HG02981 (cell line): ENCODE data around the gene LRIT2.
A peak's percentile ranks its signal among the peaks of the same experiment; 100 is the strongest.

Experiments
- ATAC-seq: cut with Tn5 transposase; IDR thresholded peaks from one replicate; pipeline ENCODE4 v1.9.1; 2021; ENCODE audit warnings: mild to moderate bottlenecking, moderate library complexity; ENCODE audit not compliant: unreplicated experiment

LRIT2 gene

GRCh38 chr10:84225427-84226173, at the start of gene LRIT2:
Gene LRIT2 (minus strand): TSS chr10:84225544. CDS start chr10:84225520, 24 bp downstream.
- ATAC-seq: no peak

DNA sequence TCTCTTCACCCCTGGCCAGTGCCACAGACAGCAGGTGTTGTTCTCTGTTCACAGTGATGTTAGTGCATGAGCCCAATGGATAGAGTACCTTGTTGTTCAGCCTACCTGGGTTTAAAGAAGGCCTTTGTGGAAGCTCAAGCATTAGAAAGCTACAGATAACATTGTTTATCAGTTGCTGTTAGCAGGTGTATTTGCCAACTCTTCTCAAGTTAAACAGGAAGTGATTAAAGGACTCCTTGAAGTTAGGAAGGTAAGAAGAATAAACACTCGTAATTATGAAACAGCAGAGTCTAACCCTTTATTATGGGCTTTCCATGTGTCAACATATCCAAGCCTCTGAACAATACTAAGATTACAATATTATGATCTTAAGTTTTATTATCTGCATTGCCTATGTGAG, 45.4 kb upstream of the LRIT2 start:
- no peak for ATAC-seq

DNA sequence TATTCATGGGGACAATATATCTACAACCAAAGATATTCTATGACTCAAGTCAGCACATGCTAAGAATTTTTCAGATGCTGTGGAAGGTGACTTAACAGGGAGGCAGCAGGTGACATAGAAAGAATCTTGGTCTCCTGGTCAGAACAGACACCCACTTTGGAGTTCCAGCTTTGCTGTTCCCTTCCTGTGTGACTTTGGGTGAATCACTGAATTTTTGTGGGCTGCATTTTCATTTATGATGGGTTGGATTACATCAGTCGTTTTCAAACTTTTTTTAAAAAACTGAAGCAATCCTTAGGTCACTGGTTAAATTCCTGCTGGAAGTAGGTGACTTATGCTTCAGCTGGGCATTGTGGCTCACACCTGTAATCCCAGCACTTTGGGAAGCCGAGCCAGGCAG, 44.4 kb upstream of the LRIT2 start:
- ATAC-seq: no peak

DNA sequence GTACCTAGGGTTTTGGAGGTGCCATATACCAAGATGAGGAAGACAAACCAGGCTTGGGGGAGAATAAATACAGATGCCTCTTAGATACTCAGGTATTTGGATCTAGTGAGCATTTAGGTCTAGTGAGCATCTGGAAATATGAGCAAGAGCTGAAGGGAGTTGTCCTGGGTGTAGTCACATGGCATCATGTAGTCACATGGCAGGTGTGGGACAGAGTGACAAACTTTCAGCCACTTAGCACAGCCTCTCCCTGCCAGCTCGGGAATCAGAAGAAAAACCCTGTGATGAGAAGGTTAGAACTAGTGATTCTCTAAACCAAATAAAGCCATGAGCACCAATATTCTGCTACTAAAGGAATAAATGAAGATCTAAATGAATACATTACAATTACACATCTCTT, 43.8 kb upstream of the LRIT2 start:
- no peak for ATAC-seq

DNA sequence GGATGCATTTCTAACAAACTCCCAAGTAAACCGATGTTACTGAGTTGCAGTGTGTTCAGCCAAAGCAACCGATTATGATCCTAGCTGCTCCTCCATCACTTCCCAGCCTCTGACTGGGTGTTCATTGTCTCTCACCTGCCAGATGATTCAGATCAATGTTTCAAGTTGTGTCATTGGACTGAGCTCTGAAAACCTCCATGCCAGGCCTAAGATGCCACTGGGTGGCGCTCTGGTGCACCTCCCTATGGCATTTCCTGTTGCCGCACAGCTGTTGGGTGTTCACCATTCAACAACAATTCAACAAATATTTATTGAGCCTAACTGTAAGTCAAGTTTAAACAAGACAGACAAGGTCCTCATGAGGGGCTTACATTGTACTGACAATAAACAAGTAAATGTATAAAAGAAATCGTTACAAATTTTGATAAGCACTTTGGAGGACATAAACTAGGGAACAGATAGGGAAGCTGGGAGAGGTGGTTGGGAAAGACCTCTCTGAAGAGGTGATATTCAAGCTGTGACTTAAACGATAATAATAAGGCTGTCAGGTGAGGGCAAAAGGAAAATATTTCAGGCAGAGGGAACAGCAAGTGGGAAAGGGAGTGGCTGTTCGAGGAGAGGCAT, 42.3 kb upstream of the LRIT2 start:
- ATAC-seq: no peak

DNA sequence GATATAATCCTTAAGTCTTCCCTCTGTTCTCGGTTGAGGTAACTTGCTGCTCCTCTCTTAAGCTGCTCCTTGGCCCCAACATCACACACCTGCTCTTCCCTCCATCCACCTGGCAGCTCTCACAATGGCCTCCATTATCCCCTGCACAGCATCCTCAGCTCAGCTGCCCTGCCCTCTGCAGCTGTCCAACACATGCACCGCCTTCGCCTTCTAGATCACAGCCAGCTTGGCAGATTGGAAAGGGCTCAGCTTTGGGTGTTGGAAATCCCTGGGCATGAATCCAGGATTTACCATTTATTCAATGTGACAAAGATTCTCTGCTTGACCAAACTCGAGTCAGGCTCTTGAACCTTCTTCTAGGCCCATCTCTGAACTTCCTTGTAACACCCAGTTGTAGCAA, 40.1 kb upstream of the LRIT2 start:
- ATAC-seq: no peak

GRCh38 chr10:84264611-84265141, 39.3 kb upstream of the LRIT2 start:
- ATAC-seq: peak; percentile 92

GRCh38 chr10:84263716-84264115, 38.4 kb upstream of the LRIT2 start:
- no peak for ATAC-seq

DNA sequence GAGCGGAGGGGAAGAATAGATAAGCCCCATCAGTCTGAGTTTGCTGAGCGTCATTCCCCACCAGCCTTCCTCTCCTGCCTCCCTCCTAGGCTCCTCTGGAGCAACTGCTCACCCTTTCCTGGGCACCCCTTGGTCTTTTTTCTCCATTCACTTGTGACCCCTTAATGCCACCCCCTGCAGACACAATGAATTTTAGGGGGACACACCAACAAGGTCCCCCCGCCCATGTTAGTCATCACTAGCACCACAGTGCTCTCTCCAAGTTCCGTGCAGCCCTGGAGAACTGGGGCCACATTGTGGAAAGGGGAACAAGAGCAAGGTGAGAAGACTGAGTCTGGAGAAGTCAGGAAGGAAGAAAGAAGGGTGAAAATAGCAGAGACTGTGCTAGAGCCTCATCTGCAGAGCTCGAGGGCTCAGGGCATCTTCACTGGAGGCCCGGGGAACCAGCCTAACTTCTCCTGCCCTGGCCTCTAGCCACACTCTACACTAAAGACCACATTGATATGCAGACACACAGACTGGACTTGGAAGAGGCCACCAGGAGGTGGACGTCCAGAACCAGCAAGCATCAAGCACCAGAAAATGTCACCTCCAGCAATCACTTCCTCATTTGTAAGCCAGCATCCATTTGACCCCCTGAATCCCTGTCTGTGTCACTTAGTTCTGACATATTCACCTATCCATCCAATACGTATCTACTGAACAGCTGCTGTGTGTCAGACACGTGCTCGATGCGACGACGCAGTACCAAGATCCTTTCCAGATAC, 37.0 kb upstream of the LRIT2 start:
- no peak for ATAC-seq

- ATAC-seq: no peak
Observed at GRCh38 chr10:84261236-84261915, 36.0 kb upstream of the LRIT2 start.

DNA sequence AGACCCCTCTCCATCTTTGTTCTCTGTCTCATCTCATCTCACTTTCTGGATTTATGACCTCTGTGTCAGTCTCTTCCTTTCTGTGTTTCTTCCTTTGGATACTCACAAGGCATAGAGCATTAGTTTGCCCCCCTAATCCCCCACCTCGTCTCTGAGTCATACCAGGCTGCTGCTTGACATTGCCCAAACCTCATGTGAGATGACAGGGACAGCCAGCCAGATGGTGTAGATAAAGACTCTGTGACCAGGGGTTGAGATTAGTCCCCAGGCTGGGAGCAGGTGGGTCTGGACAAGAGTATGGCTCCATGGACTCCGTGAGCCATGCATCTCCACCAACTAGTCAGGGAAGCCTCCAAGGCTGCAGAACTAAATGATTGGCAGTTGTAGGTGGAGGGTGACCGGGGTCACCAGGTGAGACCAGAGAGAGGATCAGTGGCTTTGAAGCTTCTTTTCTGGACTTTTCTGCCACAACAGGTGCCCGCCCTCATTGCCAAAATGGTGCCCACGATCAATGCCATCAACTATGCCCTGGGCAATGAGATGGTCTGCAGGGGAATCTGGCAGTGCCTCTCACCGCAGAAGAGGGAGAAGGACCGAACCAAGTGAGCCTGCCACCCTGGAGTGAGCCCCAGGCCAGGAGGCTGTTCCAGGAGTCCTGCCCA, 32.8 kb upstream of the LRIT2 start:
- ATAC-seq: no peak

- ATAC-seq: no peak
Observed at GRCh38 chr10:84257343-84258020, 32.1 kb upstream of the LRIT2 start.

DNA sequence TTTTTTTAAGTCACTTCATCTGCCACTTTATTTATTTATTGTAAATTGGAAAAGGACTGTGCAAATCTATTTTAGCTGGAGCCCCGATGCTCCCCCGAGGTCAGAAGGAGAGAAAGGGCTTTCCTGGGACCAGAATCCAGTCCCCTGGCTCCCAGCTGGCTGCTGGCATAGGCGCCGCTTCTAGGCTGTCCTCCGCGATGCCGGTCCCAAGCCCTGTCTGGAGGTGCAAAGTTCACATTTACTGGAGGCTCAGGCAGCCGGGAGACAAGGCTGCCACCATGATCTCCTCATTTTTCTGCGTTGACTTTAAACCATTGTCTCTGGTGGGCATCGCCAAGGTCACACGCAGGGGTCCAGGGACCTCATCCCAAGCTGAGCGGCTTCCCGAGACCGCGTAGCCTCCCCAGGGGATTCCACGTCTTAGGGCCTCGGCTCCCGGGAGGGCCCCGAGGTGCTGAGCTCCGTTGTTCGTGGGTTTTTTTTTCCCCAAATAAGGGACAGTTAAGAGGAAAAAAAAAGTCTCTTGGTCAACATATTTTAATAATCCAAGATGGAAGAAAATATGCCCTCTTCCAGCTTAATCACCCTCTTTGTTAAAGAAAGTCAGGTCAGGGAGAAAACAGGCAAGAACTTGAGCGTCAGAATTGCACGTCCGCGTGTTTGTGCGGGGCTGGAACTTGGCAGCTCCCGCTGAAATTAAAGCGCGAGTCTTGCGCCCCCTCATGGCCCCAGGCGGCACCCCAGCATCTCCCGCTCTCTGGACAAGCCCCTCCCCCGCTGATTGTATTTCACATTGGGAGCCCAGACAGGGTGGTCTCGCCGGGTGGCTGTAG, 31.4 kb upstream of the LRIT2 start:
- peak; percentile 60 for ATAC-seq

GRCh38 chr10:84254552-84255478, 29.5 kb upstream of the LRIT2 start:
- ATAC-seq: no peak

GRCh38 chr10:84248794-84249193, 23.4 kb upstream of the LRIT2 start:
- ATAC-seq: no peak

DNA sequence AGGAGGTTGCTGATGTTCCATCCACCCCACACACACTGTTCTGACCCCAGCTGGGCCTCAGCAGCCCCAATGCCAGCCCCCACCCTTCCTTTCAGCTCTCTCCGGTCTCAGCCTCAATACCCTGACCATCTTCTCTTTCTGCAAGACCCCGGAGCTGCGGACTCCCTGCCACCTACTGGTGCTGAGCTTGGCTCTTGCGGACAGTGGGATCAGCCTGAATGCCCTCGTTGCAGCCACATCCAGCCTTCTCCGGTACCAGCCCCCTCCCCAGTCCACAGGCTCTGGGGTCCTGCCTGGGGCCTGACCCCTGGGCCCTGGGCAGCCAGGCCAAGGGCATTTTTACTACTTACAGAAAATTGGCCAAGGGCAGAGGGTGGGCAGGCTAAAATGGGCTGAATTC, 22.2 kb upstream of the LRIT2 start:
- no peak for ATAC-seq

DNA sequence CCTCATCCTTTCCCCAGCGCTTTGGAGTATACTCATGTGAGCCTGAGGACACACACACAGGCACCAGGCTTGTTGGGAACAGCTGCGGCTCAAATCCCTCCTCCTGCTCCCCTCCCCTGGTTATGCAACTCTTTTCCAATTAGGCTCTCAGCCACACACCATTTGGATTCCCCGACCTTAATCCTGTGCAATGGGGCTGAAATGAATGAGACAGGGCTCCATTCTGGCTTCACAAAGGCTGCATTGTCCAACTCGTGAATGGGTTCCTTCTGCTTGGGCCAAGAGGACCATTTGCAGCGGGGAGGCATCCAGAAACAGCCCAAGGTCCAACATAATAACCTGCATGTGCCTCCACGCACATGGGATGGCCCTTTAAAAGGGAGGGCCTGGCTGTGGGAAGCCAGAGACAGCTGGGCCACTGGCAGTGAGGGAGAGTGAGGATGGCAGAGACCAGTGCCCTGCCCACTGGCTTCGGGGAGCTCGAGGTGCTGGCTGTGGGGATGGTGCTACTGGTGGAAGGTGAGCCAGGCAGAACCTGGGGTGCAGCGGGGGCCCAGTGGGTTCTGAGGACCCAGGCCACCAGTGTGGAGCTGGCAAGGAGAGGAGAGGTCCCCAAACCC, 19.4 kb upstream of the LRIT2 start, which contains the start of gene RGR:
Gene RGR, plus strand, starts transcription at position 403 of the 620 bp plus-strand sequence. Its CDS starts 38 bp downstream, at position 441.
- ATAC-seq: no peak
